Heart left ventricle (tissue), 13 donors: ENCODE measurements around the gene CPNE8.

Experiments used
- POLR2A ChIP-seq, 2 donors: fragments of 450-650 bp; IDR thresholded peaks; one replicate each; pipeline ENCODE4 v1.6.1; 2017; ENCODE audit warnings: antibody characterized with exemption in 2 of 2, mild to moderate bottlenecking in 2 of 2, moderate library complexity in 2 of 2
- TF ChIP-seq, protein P1 (sequence below), 12 donors: fragments of 200-600 bp; sonication (generic) in 4 of 12; IDR thresholded peaks; one replicate each; pipeline versions ENCODE4 v1.5.0 to v1.8.0; 2018 to 2022; ENCODE audit warnings: antibody characterized with exemption in 12 of 12, mild to moderate bottlenecking in 5 of 12
- donor health status: ischemic (EF 13 %, LVEDD 7.1; RV severe dilation, severe dysfunction).
- donor health status: DM: no; HTN: yes; CAD: no.
- donor health status: DM: no; HTN: no; CAD: no.
- donor health status: ischemic (EF 25% LVEDD 6.9; RV normal size, moderate dysfunction).
- donor health status: ischemic (EF 25% LVEDD 5.7; RV mildly dilated, moderate dysfunction).
- donor health status: ischemic (EF 35%, LVEDD 5.7; RV mildly dilated, moderate dysfunction).
- donor health status: nonischemic (EF 11% LVEDD 7.7; RV severe dilation, severe dysfunction).
- donor health status: DM: yes; HTN: yes; CAD: no.
- donor health status: PGD.
- donor health status: ischemic (EF 29% LVEDD 5.4; RV normal size, mild dysfunction).
- donor health status: nonischemic (EF 23%, LVEDD 6.1; RV moderate dilation, normal function).

GRCh38 chr12:38648813-38649212 is 256.6 kb downstream of the CPNE8 start:
- TF ChIP-seq, protein P1, sequence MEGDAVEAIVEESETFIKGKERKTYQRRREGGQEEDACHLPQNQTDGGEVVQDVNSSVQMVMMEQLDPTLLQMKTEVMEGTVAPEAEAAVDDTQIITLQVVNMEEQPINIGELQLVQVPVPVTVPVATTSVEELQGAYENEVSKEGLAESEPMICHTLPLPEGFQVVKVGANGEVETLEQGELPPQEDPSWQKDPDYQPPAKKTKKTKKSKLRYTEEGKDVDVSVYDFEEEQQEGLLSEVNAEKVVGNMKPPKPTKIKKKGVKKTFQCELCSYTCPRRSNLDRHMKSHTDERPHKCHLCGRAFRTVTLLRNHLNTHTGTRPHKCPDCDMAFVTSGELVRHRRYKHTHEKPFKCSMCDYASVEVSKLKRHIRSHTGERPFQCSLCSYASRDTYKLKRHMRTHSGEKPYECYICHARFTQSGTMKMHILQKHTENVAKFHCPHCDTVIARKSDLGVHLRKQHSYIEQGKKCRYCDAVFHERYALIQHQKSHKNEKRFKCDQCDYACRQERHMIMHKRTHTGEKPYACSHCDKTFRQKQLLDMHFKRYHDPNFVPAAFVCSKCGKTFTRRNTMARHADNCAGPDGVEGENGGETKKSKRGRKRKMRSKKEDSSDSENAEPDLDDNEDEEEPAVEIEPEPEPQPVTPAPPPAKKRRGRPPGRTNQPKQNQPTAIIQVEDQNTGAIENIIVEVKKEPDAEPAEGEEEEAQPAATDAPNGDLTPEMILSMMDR (IDR thresholded peaks at IDR 0.05): no peak
- TF ChIP-seq POLR2A (IDR thresholded peaks at IDR 0.05): no peak
